ENCODE results near the gene TRIM73. TPM values are rescaled to one million over a fixed set of nuclear protein-coding genes. Genes with fewer than 3 reads are reported as not detected.
A peak's percentile ranks its signal among the peaks of the same experiment; 100 is the strongest.
"Not testable (repeated sequence)": the region's sequence is repeated elsewhere in the genome, so short reads cannot be mapped to it uniquely, and the experiment has no call there.

TRIM73 gene
- total and polyA plus RNA-seq, 2 donors (not counting 3 experiments of a cell fraction or from before 2014, with no cell fraction given): 1.6 to 2.0 TPM

DNA sequence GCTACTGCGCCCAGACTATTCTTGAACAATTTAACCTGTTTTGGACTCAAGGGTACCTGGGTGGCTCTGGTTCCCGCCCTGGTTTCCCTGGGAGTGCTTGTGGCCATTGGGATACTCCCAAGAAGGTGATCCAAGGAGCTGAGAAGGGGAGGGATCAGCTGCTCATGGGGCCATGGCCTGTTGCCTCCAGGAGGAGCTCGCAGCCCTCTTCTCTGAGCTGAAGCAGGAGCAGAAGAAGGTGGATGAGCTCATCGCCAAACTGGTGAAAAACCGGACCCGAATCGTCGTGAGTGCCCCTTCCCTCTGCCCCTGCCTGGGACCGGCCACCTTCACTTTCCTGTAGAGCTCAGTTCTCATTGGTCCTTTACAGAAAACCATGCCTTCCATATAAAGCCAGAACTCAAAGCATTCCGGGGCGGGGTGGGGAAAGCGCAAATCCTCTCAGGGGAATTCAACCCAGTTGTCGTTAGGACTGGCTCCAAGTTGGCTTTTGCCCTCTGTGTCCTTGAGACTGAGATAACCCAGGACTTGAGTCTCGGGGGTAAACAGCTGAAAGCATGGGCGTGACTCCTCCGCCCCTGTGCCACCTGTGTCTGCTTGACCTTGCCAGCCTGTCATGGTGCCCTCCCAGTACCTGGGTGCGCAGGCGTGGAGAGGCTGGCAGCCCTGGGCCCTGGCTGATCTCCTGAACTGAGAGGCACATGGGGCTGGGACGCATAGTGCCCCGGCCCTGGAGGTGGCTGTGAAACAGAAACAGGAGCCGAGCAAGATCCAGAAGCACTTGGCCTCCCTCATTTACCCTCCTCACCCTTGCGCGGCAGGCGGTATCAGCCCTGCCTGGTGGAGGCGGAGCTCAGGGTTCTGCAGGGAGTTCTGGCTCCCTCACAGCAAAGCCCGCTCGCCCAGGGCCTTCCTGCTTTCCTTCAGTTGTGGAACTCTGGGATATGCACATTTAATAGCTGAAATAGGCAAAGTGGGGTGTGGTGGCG is 8.3 kb downstream of the TRIM73 start:
- H4K20me1 ChIP-seq (replicated peaks; ENCODE audit: control insufficient read depth, extremely low read depth, insufficient read depth, low read length); POLR2A ChIA-PET; H3K9ac ChIP-seq (replicated peaks; ENCODE audit: extremely low read depth, insufficient read depth, low read length); H2AFZ ChIP-seq (ENCODE audit: low read depth, low read length); H3K4me2 ChIP-seq (ENCODE audit: insufficient read depth, low read length); dilution Hi-C loops (cut with MboI; ENCODE audit: extremely low pct_ligation_motif_present, low sequenced_read_pairs); H3K4me3 ChIP-seq (replicated peaks in 1 of 3; ENCODE audit: insufficient read depth in 1 of 3, low read depth in 1 of 3, low read length in 3 of 3); H3K27me3 ChIP-seq (ENCODE audit: control insufficient read depth in 2 of 2, insufficient read depth in 2 of 2, low read length in 2 of 2); H3K27ac ChIP-seq (ENCODE audit: insufficient read depth, low read depth, low read length); H3K36me3 ChIP-seq (ENCODE audit: control insufficient read depth in 2 of 2, extremely low read depth in 1 of 2, insufficient read depth in 2 of 2, low read length in 2 of 2); DNase-seq (ENCODE audit: low read depth, low spot score); H3K9me1 ChIP-seq (replicated peaks; ENCODE audit: control insufficient read depth, extremely low read depth, insufficient read depth, low read length); intact Hi-C loops (cut with micrococcal nuclease); BruUV-seq (replicated peaks); H3K79me2 ChIP-seq (ENCODE audit: control insufficient read depth, insufficient read depth, low read length); H3K9me3 ChIP-seq (replicated peaks; ENCODE audit: control insufficient read depth, insufficient read depth, low read length); FAIRE-seq; H3K4me1 ChIP-seq (ENCODE audit: control insufficient read depth, extremely low read depth, insufficient read depth, low read length); CTCF ChIA-PET: not testable (repeated sequence)

GRCh38 chr7:75404663-75405062 is 9.2 kb downstream of the TRIM73 start:
- dilution Hi-C loops (cut with MboI; ENCODE audit: extremely low pct_ligation_motif_present, low sequenced_read_pairs); H3K4me3 ChIP-seq (replicated peaks in 1 of 3; ENCODE audit: insufficient read depth in 1 of 3, low read depth in 1 of 3, low read length in 3 of 3); H3K27ac ChIP-seq (ENCODE audit: insufficient read depth, low read depth, low read length); H3K4me2 ChIP-seq (ENCODE audit: insufficient read depth, low read length); H3K27me3 ChIP-seq (ENCODE audit: control insufficient read depth in 2 of 2, insufficient read depth in 2 of 2, low read length in 2 of 2); CTCF ChIA-PET; POLR2A ChIA-PET; DNase-seq (ENCODE audit: low read depth, low spot score); H3K9me3 ChIP-seq (replicated peaks; ENCODE audit: control insufficient read depth, insufficient read depth, low read length); H3K9ac ChIP-seq (replicated peaks; ENCODE audit: extremely low read depth, insufficient read depth, low read length); intact Hi-C loops (cut with micrococcal nuclease); H3K36me3 ChIP-seq (ENCODE audit: control insufficient read depth in 2 of 2, extremely low read depth in 1 of 2, insufficient read depth in 2 of 2, low read length in 2 of 2); FAIRE-seq; BruUV-seq (replicated peaks); H3K4me1 ChIP-seq (ENCODE audit: control insufficient read depth, extremely low read depth, insufficient read depth, low read length); H3K9me1 ChIP-seq (replicated peaks; ENCODE audit: control insufficient read depth, extremely low read depth, insufficient read depth, low read length); H2AFZ ChIP-seq (ENCODE audit: low read depth, low read length); H4K20me1 ChIP-seq (replicated peaks; ENCODE audit: control insufficient read depth, extremely low read depth, insufficient read depth, low read length); H3K79me2 ChIP-seq (ENCODE audit: control insufficient read depth, insufficient read depth, low read length): not testable (repeated sequence)

DNA sequence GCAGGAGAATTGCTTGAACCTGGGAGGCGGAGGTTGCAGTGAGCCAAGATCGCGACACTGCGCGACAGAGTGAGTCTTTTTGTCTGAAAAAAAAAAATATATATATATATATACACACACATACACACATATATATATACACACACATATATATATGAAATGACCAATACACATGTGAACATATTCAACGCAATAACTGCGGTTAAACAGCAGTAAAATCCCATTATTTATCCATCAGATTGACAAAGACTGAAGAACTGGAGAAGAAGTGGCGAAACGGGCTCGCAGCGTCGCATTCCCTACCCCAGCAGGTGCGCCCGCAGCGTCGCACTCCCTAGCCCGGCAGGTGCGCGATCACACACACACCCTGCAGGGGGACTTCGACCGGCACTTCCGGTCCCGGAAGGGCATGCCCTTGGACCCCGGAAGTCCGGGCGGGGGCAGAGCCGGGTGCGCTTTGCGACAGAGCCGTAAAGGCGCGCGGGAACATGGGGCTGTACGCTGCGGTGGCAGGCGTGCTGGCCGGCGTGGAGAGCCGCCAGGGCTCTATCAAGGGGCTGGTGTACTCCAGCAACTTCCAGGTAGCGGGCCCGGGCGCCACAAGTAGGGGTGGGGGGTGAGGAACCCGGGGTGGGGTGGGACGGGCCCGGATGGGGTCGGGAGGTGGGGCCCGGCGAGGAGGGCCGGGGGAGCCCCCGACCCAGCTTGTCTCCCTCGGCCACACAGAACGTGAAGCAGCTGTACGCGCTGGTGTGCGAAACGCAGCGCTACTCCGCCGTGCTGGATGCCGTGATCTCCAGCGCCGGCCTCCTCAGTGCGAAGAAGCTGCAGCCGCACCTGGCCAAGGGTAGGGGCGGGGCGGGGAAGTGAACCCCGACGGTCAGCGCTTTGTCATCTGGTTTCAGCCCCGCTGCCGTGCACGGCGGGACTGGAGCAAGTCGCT is 14.7 kb downstream of the TRIM73 start:
- H3K4me1 ChIP-seq (ENCODE audit: control insufficient read depth, extremely low read depth, insufficient read depth, low read length); H3K79me2 ChIP-seq (ENCODE audit: control insufficient read depth, insufficient read depth, low read length); H3K9ac ChIP-seq (replicated peaks; ENCODE audit: extremely low read depth, insufficient read depth, low read length); H3K9me1 ChIP-seq (replicated peaks; ENCODE audit: control insufficient read depth, extremely low read depth, insufficient read depth, low read length); intact Hi-C loops (cut with micrococcal nuclease); H3K27ac ChIP-seq (ENCODE audit: insufficient read depth, low read depth, low read length); DNase-seq (ENCODE audit: low read depth, low spot score); H3K36me3 ChIP-seq (ENCODE audit: control insufficient read depth in 2 of 2, extremely low read depth in 1 of 2, insufficient read depth in 2 of 2, low read length in 2 of 2); H3K27me3 ChIP-seq (ENCODE audit: control insufficient read depth in 2 of 2, insufficient read depth in 2 of 2, low read length in 2 of 2); H4K20me1 ChIP-seq (replicated peaks; ENCODE audit: control insufficient read depth, extremely low read depth, insufficient read depth, low read length); H3K4me2 ChIP-seq (ENCODE audit: insufficient read depth, low read length); dilution Hi-C loops (cut with MboI; ENCODE audit: extremely low pct_ligation_motif_present, low sequenced_read_pairs); POLR2A ChIA-PET; CTCF ChIA-PET; BruUV-seq (replicated peaks); H2AFZ ChIP-seq (ENCODE audit: low read depth, low read length); H3K9me3 ChIP-seq (replicated peaks; ENCODE audit: control insufficient read depth, insufficient read depth, low read length): not testable (repeated sequence)
- H3K4me3 ChIP-seq (replicated peaks in 1 of 3; ENCODE audit: insufficient read depth in 1 of 3, low read depth in 1 of 3, low read length in 3 of 3): peak overlapping the region in 1 of 3 experiments; percentile 39
- peak; percentile 73 for FAIRE-seq

- H3K9ac ChIP-seq (replicated peaks; ENCODE audit: extremely low read depth, insufficient read depth, low read length); H3K79me2 ChIP-seq (ENCODE audit: control insufficient read depth, insufficient read depth, low read length); DNase-seq (ENCODE audit: low read depth, low spot score); dilution Hi-C loops (cut with MboI; ENCODE audit: extremely low pct_ligation_motif_present, low sequenced_read_pairs); H3K27ac ChIP-seq (ENCODE audit: insufficient read depth, low read depth, low read length); H3K4me1 ChIP-seq (ENCODE audit: control insufficient read depth, extremely low read depth, insufficient read depth, low read length); H3K4me3 ChIP-seq (replicated peaks in 1 of 3; ENCODE audit: insufficient read depth in 1 of 3, low read depth in 1 of 3, low read length in 3 of 3); FAIRE-seq; H3K4me2 ChIP-seq (ENCODE audit: insufficient read depth, low read length); intact Hi-C loops (cut with micrococcal nuclease); CTCF ChIA-PET; H3K9me1 ChIP-seq (replicated peaks; ENCODE audit: control insufficient read depth, extremely low read depth, insufficient read depth, low read length); H3K27me3 ChIP-seq (ENCODE audit: control insufficient read depth in 2 of 2, insufficient read depth in 2 of 2, low read length in 2 of 2); H3K9me3 ChIP-seq (replicated peaks; ENCODE audit: control insufficient read depth, insufficient read depth, low read length); H2AFZ ChIP-seq (ENCODE audit: low read depth, low read length); H3K36me3 ChIP-seq (ENCODE audit: control insufficient read depth in 2 of 2, extremely low read depth in 1 of 2, insufficient read depth in 2 of 2, low read length in 2 of 2); POLR2A ChIA-PET; H4K20me1 ChIP-seq (replicated peaks; ENCODE audit: control insufficient read depth, extremely low read depth, insufficient read depth, low read length): not testable (repeated sequence)
- TSS peak; percentile 43 for BruUV-seq (replicated peaks)
Measured at GRCh38 chr7:75410823-75411173, 15.4 kb downstream of the TRIM73 start.
